Prostate gland (tissue), 2 donors: ENCODE results near the gene ARV1.

Experiments
- CTCF ChIP-seq, 4 experiments: fragments of 200-600 bp in 2 of 4; fragments of 450-650 bp in 2 of 4; sonication (generic) in 2 of 4; IDR thresholded peaks; 1 replicate in 3 of 4; 2 replicates in 1 of 4; pipeline ENCODE4 v1.5.1; 2016 to 2019; ENCODE audit warnings: antibody characterized with exemption in 4 of 4, mild to moderate bottlenecking in 2 of 4, moderate library complexity in 2 of 4
- POLR2A ChIP-seq: fragments of 450-650 bp; IDR thresholded peaks from one replicate; pipeline ENCODE4 v1.6.1; 2016; ENCODE audit warnings: antibody characterized with exemption, mild to moderate bottlenecking

GRCh38 chr1:230948301-230948700 lies 30.6 kb upstream of the ARV1 start:
- no peak for TF ChIP-seq CTCF (IDR thresholded peaks at IDR 0.05)
- no peak for TF ChIP-seq POLR2A
